Measurements from ENCODE around the gene CUEDC1.

DNA sequence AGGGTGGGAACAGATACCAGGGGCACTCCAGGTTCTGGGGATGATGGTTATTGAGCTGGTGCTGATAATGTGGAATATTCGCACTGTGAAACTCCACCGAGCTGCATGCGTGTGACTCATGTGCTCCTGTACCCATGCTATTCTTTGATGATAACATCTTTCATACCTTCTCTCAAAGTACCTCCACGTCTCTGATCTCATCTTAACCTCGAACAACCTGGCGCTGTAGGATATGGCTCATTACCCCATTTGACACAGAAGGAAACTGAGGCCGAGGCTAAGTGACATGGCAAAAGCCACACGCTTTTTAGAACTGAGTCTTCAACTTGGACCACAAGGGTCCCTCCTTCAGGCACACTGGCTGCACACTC lies 75.1 kb downstream of the CUEDC1 start:
- TF ChIP-seq, protein P1, sequence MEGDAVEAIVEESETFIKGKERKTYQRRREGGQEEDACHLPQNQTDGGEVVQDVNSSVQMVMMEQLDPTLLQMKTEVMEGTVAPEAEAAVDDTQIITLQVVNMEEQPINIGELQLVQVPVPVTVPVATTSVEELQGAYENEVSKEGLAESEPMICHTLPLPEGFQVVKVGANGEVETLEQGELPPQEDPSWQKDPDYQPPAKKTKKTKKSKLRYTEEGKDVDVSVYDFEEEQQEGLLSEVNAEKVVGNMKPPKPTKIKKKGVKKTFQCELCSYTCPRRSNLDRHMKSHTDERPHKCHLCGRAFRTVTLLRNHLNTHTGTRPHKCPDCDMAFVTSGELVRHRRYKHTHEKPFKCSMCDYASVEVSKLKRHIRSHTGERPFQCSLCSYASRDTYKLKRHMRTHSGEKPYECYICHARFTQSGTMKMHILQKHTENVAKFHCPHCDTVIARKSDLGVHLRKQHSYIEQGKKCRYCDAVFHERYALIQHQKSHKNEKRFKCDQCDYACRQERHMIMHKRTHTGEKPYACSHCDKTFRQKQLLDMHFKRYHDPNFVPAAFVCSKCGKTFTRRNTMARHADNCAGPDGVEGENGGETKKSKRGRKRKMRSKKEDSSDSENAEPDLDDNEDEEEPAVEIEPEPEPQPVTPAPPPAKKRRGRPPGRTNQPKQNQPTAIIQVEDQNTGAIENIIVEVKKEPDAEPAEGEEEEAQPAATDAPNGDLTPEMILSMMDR (IDR thresholded peaks at IDR 0.05; ENCODE audit: poor library complexity): no peak
- TF ChIP-seq EZH2 (IDR thresholded peaks at IDR 0.05; ENCODE audit: borderline replicate concordance): no peak

Measured in hepatocyte (in vitro differentiated cells).